ENCODE results near the gene TEAD4.

Gene TEAD4

GRCh38 chr12:3036901-3037600 is 77.9 kb downstream of the TEAD4 start:
- Histone ChIP-seq H3K36me3 (ENCODE audit: insufficient read depth, low read length) (peaks cover 10% of the 10 kb centered on the region), H3K9me3 (ENCODE audit: control insufficient read depth, insufficient read depth, low read length) (no peaks in the 10 kb centered on the region), H3K4me1 (ENCODE audit: insufficient read depth, low read length) (0 out of 2 replicates have a peak, but pooled peaks cover 4% of the 10 kb centered on the region), H3K9ac (ENCODE audit: low read depth, low read length) (no peak overlapping the region; the same call in 1 of the 2 replicates)

GRCh38 chr12:3038166-3038565 is 79.0 kb downstream of the TEAD4 start:
- Histone ChIP-seq H3K36me3 (ENCODE audit: insufficient read depth, low read length) (peaks cover 10% of the 10 kb centered on the region), H3K9ac (ENCODE audit: low read depth, low read length) (no peak overlapping the region), H3K9me3 (ENCODE audit: control insufficient read depth, insufficient read depth, low read length) (no peaks in the 10 kb centered on the region), H3K4me1 (ENCODE audit: insufficient read depth, low read length) (0 out of 2 replicates have a peak, but pooled peaks cover 4% of the 10 kb centered on the region)

- Histone ChIP-seq H3K36me3 (ENCODE audit: insufficient read depth, low read length) (peaks cover 10% of the 10 kb centered on the region), H3K4me1 (ENCODE audit: insufficient read depth, low read length) (no peaks in the 10 kb centered on the region), H3K9ac (ENCODE audit: low read depth, low read length) (no peak overlapping the region)
Measured at GRCh38 chr12:3038926-3039510, 79.8 kb downstream of the TEAD4 start.

GRCh38 chr12:3040026-3040656 is 80.9 kb downstream of the TEAD4 start:
- Histone ChIP-seq H3K4me1 (ENCODE audit: insufficient read depth, low read length) (no peaks in the 10 kb centered on the region), H3K36me3 (ENCODE audit: insufficient read depth, low read length) (peaks cover 8% of the 10 kb centered on the region), H3K9me3 (ENCODE audit: control insufficient read depth, insufficient read depth, low read length) (no peaks in the 10 kb centered on the region), H3K9ac (ENCODE audit: low read depth, low read length) (no peak overlapping the region)

More at GRCh38 chr12:3038926-3039510, 79.8 kb downstream of the TEAD4 start:
- no peaks in the 10 kb centered on the region for H3K9me3 ChIP-seq (ENCODE audit: control insufficient read depth, insufficient read depth, low read length)

- Histone ChIP-seq H3K9me3 (ENCODE audit: control insufficient read depth, insufficient read depth, low read length) (no peaks in the 10 kb centered on the region), H3K9ac (ENCODE audit: low read depth, low read length) (no peak overlapping the region), H3K4me1 (ENCODE audit: insufficient read depth, low read length) (no peaks in the 10 kb centered on the region), H3K36me3 (ENCODE audit: insufficient read depth, low read length) (peaks cover 6% of the 10 kb centered on the region)
Measured at GRCh38 chr12:3040663-3041544, 81.7 kb downstream of the TEAD4 start.

GRCh38 chr12:3041558-3042164 is 82.5 kb downstream of the TEAD4 start:
- Histone ChIP-seq H3K36me3 (ENCODE audit: insufficient read depth, low read length) (peaks cover 6% of the 10 kb centered on the region), H3K9ac (ENCODE audit: low read depth, low read length) (no peak overlapping the region), H3K9me3 (ENCODE audit: control insufficient read depth, insufficient read depth, low read length) (no peaks in the 10 kb centered on the region), H3K4me1 (ENCODE audit: insufficient read depth, low read length) (no peaks in the 10 kb centered on the region)

GRCh38 chr12:3042394-3042793 is 83.2 kb downstream of the TEAD4 start:
- Histone ChIP-seq H3K4me1 (ENCODE audit: insufficient read depth, low read length) (peaks cover under 1% of the 10 kb centered on the region; the same call in 1 of the 2 replicates), H3K36me3 (ENCODE audit: insufficient read depth, low read length) (peaks cover 3% of the 10 kb centered on the region; the same call in 1 of the 2 replicates), H3K9me3 (ENCODE audit: control insufficient read depth, insufficient read depth, low read length) (no peaks in the 10 kb centered on the region), H3K9ac (ENCODE audit: low read depth, low read length) (no peak overlapping the region)

GRCh38 chr12:3042826-3043225 is 83.6 kb downstream of the TEAD4 start:
- Histone ChIP-seq H3K9ac (ENCODE audit: low read depth, low read length) (no peak overlapping the region), H3K36me3 (ENCODE audit: insufficient read depth, low read length) (no peaks in the 10 kb centered on the region; the same call in 1 of the 2 replicates), H3K4me1 (ENCODE audit: insufficient read depth, low read length) (peaks cover 5% of the 10 kb centered on the region; the same call in 1 of the 2 replicates)

GRCh38 chr12:3043406-3043805 is 84.2 kb downstream of the TEAD4 start:
- no peak overlapping the region for H3K9ac ChIP-seq (ENCODE audit: low read depth, low read length)
- H3K4me1 ChIP-seq (ENCODE audit: insufficient read depth, low read length): peaks cover 8% of the 10 kb centered on the region; the same call in 1 of the 2 replicates
- H3K9me3 ChIP-seq (ENCODE audit: control insufficient read depth, insufficient read depth, low read length): no peaks in the 10 kb centered on the region
- no peaks in the 10 kb centered on the region; the same call in 1 of the 2 replicates for H3K36me3 ChIP-seq (ENCODE audit: insufficient read depth, low read length)

More at GRCh38 chr12:3042826-3043225, 83.6 kb downstream of the TEAD4 start:
- no peaks in the 10 kb centered on the region for H3K9me3 ChIP-seq (ENCODE audit: control insufficient read depth, insufficient read depth, low read length)

- peaks cover 8% of the 10 kb centered on the region; the same call in 1 of the 2 replicates for H3K4me1 ChIP-seq (ENCODE audit: insufficient read depth, low read length)
- no peaks in the 10 kb centered on the region for H3K36me3 ChIP-seq (ENCODE audit: insufficient read depth, low read length)
- H3K9me3 ChIP-seq (ENCODE audit: control insufficient read depth, insufficient read depth, low read length): no peaks in the 10 kb centered on the region
- no peak overlapping the region for H3K9ac ChIP-seq (ENCODE audit: low read depth, low read length)
Measured at GRCh38 chr12:3044141-3044630, 85.0 kb downstream of the TEAD4 start.

- Histone ChIP-seq H3K9me3 (ENCODE audit: control insufficient read depth, insufficient read depth, low read length) (no peaks in the 10 kb centered on the region), H3K36me3 (ENCODE audit: insufficient read depth, low read length) (no peaks in the 10 kb centered on the region), H3K4me1 (ENCODE audit: insufficient read depth, low read length) (peaks cover 8% of the 10 kb centered on the region; the same call in 1 of the 2 replicates), H3K9ac (ENCODE audit: low read depth, low read length) (no peak overlapping the region)
Measured at GRCh38 chr12:3045494-3045893, 86.3 kb downstream of the TEAD4 start.

GRCh38 chr12:3045989-3046388 is 86.8 kb downstream of the TEAD4 start:
- H3K4me1 ChIP-seq (ENCODE audit: insufficient read depth, low read length): peaks cover 8% of the 10 kb centered on the region; the same call in 1 of the 2 replicates
- no peaks in the 10 kb centered on the region for H3K36me3 ChIP-seq (ENCODE audit: insufficient read depth, low read length)
- H3K9ac ChIP-seq (ENCODE audit: low read depth, low read length): no peak overlapping the region
- no peaks in the 10 kb centered on the region for H3K9me3 ChIP-seq (ENCODE audit: control insufficient read depth, insufficient read depth, low read length)

- peaks cover 8% of the 10 kb centered on the region; the same call in 1 of the 2 replicates for H3K4me1 ChIP-seq (ENCODE audit: insufficient read depth, low read length)
- no peaks in the 10 kb centered on the region for H3K36me3 ChIP-seq (ENCODE audit: insufficient read depth, low read length)
- H3K9me3 ChIP-seq (ENCODE audit: control insufficient read depth, insufficient read depth, low read length): no peaks in the 10 kb centered on the region
- no peak overlapping the region for H3K9ac ChIP-seq (ENCODE audit: low read depth, low read length)
Measured at GRCh38 chr12:3046441-3047200, 87.4 kb downstream of the TEAD4 start.
